Gastrocnemius medialis (tissue), 4 donors: Measurements from ENCODE around the gene PRCD. TPM values are rescaled to one million over a fixed set of nuclear protein-coding genes. Genes with fewer than 3 reads are reported as not detected.
A peak's percentile ranks its signal among the peaks of the same experiment; 100 is the strongest.

Source experiments
- ATAC-seq, 2 donors: fragments of 150-250 bp; one replicate each; pipeline ENCODE4 v1.9.1; 2016
- DNase-seq, 2 donors: peaks; one replicate each; pipeline ENCODE4 v3.0.0-alpha.2; 2019
- H3K27ac ChIP-seq, 4 donors: fragments of 200-600 bp; sonication (generic); 1 replicate in 1 of 4; 2 replicates in 3 of 4; pipeline ENCODE4 v1.5.1; 2016 to 2018; ENCODE audit warnings: mild to moderate bottlenecking in 2 of 4, moderate library complexity in 1 of 4
- H3K27me3 ChIP-seq, 3 donors: fragments of 200-600 bp; sonication (generic) in 2 of 3; 1 replicate in 1 of 3; 2 replicates in 2 of 3; pipeline versions ENCODE4 v1.5.1 to v1.6.0; 2016 to 2019; ENCODE audit warnings: mild to moderate bottlenecking in 1 of 3, moderate library complexity in 1 of 3
- H3K36me3 ChIP-seq, 2 donors: fragments of 200-600 bp; sonication (generic) in 1 of 2; one replicate each; pipeline ENCODE4 v1.5.1; 2017 to 2018
- H3K4me1 ChIP-seq, 2 donors: fragments of 200-600 bp; sonication (generic) in 1 of 2; one replicate each; pipeline ENCODE4 v1.5.1; 2016 to 2017; ENCODE audit warnings: mild to moderate bottlenecking in 2 of 2
- H3K4me3 ChIP-seq, 4 donors: fragments of 200-600 bp; sonication (generic) in 3 of 4; 1 replicate in 1 of 4; 2 replicates in 3 of 4; pipeline ENCODE4 v1.5.1; 2016 to 2019; ENCODE audit warnings: mild to moderate bottlenecking in 2 of 4
- H3K9me3 ChIP-seq, 3 donors: fragments of 200-600 bp; sonication (generic) in 2 of 3; 1 replicate in 1 of 3; 2 replicates in 2 of 3; pipeline ENCODE4 v1.5.1; 2016 to 2019
- POLR2A ChIP-seq, 2 donors: fragments of 450-650 bp; IDR thresholded peaks; one replicate each; pipeline ENCODE4 v1.6.1; 2017; ENCODE audit warnings: antibody characterized with exemption in 2 of 2, mild to moderate bottlenecking in 2 of 2, moderate library complexity in 2 of 2
- in situ Hi-C, 4 donors: fragments of 200-750 bp; cut with MboI; loops; one replicate each; pipeline versions ENCODE4 v1.15.0 to v1.8.0; 2017; ENCODE audit warnings: low sequenced_read_pairs in 4 of 4
- intact Hi-C: fragments of 100-400 bp; cut with DNase I; formaldehyde crosslinking; loops from one replicate; pipeline ENCODE4 v1.15.1; 2023; ENCODE audit warnings: low total_unique reads
- total RNA-seq, 4 donors: library from RNA; depleted of rRNA; stranded (reverse); fragments of >200 nt; gene quantifications; one replicate each; pipeline versions ENCODE4 v1.1.0 to v1.2.3, GENCODE V29; 2016
- TF ChIP-seq, protein P1 (sequence below), 5 experiments: fragments of 450-650 bp in 3 of 5; fragments of 200-600 bp in 2 of 5; sonication (generic) in 2 of 5; IDR thresholded peaks in 4 of 5; conservative IDR thresholded peaks in 1 of 5; 1 replicate in 4 of 5; 2 replicates in 1 of 5; pipeline ENCODE4 v1.5.1; 2016 to 2019; ENCODE audit warnings: antibody characterized with exemption in 5 of 5, mild to moderate bottlenecking in 3 of 5, moderate library complexity in 3 of 5

Gene PRCD
- total RNA-seq, 4 donors from 2014 or later, result 0.33 to 3.7 (median 1.1) TPM; not detected in 1

- no peak for DNase-seq
- Histone ChIP-seq H3K36me3 (no peaks in the 10 kb centered on the region), H3K4me3 (peak overlapping the region; percentile 64 to 87 (median 78)), H3K4me1 (peaks cover 15 to 22% of the 10 kb centered on the region in 2 donors), H3K27me3 (peaks cover 0 to 3% (median 0%) of the 10 kb centered on the region in 3 donors), H3K9me3 (no peaks in the 10 kb centered on the region), H3K27ac (peak overlapping the region; percentile 61 to 84 (median 72))
- in situ Hi-C loops (loop anchor here in 1 of 4 donors (10.0 kb wide), 1 partner anchor 60 kb away; no protein-coding TSS in a partner anchor), intact Hi-C loops (loop anchor here (1.0 kb wide), 1 partner anchor 28 kb away; no protein-coding TSS in a partner anchor)
- ATAC-seq, result peak; percentile 34 to 39
- no peak for TF ChIP-seq POLR2A (IDR thresholded peaks at IDR 0.05)
- TF ChIP-seq, protein P1, sequence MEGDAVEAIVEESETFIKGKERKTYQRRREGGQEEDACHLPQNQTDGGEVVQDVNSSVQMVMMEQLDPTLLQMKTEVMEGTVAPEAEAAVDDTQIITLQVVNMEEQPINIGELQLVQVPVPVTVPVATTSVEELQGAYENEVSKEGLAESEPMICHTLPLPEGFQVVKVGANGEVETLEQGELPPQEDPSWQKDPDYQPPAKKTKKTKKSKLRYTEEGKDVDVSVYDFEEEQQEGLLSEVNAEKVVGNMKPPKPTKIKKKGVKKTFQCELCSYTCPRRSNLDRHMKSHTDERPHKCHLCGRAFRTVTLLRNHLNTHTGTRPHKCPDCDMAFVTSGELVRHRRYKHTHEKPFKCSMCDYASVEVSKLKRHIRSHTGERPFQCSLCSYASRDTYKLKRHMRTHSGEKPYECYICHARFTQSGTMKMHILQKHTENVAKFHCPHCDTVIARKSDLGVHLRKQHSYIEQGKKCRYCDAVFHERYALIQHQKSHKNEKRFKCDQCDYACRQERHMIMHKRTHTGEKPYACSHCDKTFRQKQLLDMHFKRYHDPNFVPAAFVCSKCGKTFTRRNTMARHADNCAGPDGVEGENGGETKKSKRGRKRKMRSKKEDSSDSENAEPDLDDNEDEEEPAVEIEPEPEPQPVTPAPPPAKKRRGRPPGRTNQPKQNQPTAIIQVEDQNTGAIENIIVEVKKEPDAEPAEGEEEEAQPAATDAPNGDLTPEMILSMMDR (IDR thresholded peaks at IDR 0.05 in 4 of 5, conservative IDR thresholded peaks at IDR 0.05 in 1 of 5), result no peak
These were observed 45.3 kb downstream of the PRCD start for GRCh38 chr17:76585033-76585648.

GRCh38 chr17:76585649-76586593 lies 46.1 kb downstream of the PRCD start, which contains the start of gene ST6GALNAC2:
Gene ST6GALNAC2, minus strand, starts transcription at chr17:76585860. Its CDS starts 52 bp downstream, at chr17:76585808.
- Histone ChIP-seq H3K36me3 (no peaks in the 10 kb centered on the region), H3K27me3 (peaks cover 0 to 3% (median 0%) of the 10 kb centered on the region in 3 donors), H3K4me3 (peak within 1 kb of the TSS; percentile 64 to 87 (median 78)), H3K4me1 (peaks cover 7 to 14% of the 10 kb centered on the region in 2 donors), H3K27ac (peak within 1 kb of the TSS; percentile 61 to 84 (median 72)), H3K9me3 (no peaks in the 10 kb centered on the region)
- in situ Hi-C loops, result loop anchor here in 1 of 4 donors (10.0 kb wide), 1 partner anchor 61 kb away; no protein-coding TSS in a partner anchor
- peak; percentile 78 to 84 for ATAC-seq
- TF ChIP-seq, protein P1 (IDR thresholded peaks at IDR 0.05 in 4 of 5, conservative IDR thresholded peaks at IDR 0.05 in 1 of 5), result peak; percentile 67 to 79 (median 75)
- TF ChIP-seq POLR2A (IDR thresholded peaks at IDR 0.05), result peak; percentile 58 to 62
- peak; percentile 58 to 73 for DNase-seq
- intact Hi-C loops, result loop anchor here (1.0 kb wide), 2 partner anchors 29 to 63 kb away; no protein-coding TSS in a partner anchor

DNA sequence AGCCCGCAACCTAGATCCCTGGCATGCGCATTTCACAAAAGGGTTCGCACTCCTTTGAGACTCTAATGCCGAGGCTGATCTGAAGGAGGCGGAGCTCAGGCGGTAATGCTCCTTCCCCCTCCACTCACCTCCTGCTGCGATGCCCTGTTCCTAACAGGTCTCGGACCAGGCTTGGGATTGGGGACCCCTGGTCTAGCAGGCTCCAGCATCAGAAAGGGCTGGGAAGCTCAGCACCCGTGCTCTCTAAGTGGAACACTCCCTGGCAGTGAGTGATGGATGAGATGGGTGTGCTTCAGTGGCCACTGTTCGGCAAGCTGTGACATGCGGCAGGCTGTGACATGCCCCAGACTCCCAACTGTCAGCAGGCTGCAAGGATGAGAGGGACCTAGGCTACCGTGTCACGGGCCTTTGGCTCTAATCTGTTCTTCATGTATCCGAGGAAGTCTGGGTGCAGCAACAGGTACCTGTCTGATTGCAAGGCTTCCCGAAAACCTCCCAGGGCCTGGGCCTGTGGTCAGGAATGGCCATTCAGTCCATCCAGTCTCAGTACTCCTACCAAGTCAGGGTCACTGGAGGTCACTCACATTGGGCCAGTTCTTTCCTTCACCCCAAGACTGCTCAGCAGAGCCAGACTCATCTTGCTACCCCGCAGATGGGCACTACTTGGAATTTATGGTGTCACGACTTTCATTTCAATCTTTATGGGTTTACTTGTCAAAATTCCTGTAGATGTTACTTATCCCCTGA lies 47.1 kb downstream of the PRCD start:
- ATAC-seq (no peak), DNase-seq (no peak)
- Histone ChIP-seq H3K4me1 (peaks cover 0 to 9% of the 10 kb centered on the region in 2 donors), H3K27me3 (peaks cover 0 to 3% (median 0%) of the 10 kb centered on the region in 3 donors), H3K4me3 (no peak overlapping the region), H3K9me3 (no peaks in the 10 kb centered on the region), H3K27ac (no peak overlapping the region), H3K36me3 (no peaks in the 10 kb centered on the region)
- no peak for TF ChIP-seq POLR2A (IDR thresholded peaks at IDR 0.05)
- TF ChIP-seq, protein P1 (IDR thresholded peaks at IDR 0.05 in 4 of 5, conservative IDR thresholded peaks at IDR 0.05 in 1 of 5), result no peak
- intact Hi-C loops, result loop anchor here (1.0 kb wide), 1 partner anchor 64 kb away; no protein-coding TSS in a partner anchor
- in situ Hi-C loops, result loop anchor here in 1 of 4 donors (10.0 kb wide), 1 partner anchor 62 kb away; no protein-coding TSS in a partner anchor

GRCh38 chr17:76588182-76588581 lies 48.3 kb downstream of the PRCD start:
- Histone ChIP-seq H3K4me3 (no peak overlapping the region), H3K36me3 (no peaks in the 10 kb centered on the region), H3K9me3 (no peaks in the 10 kb centered on the region), H3K4me1 (peaks cover 0 to 9% of the 10 kb centered on the region in 2 donors), H3K27me3 (peaks cover 0 to 3% (median 0%) of the 10 kb centered on the region in 3 donors), H3K27ac (no peak overlapping the region)
- no peak for TF ChIP-seq POLR2A (IDR thresholded peaks at IDR 0.05)
- TF ChIP-seq, protein P1 (IDR thresholded peaks at IDR 0.05 in 4 of 5, conservative IDR thresholded peaks at IDR 0.05 in 1 of 5), result no peak
- ATAC-seq (no peak), DNase-seq (no peak)
- intact Hi-C loops (no loop called here), in situ Hi-C loops (loop anchor here in 1 of 4 donors (10.0 kb wide), 1 partner anchor 63 kb away; no protein-coding TSS in a partner anchor)
